Naive thymus-derived CD8-positive, alpha-beta T cell (primary cell): ENCODE results near the gene RBM45. TPM values are rescaled to one million over a fixed set of nuclear protein-coding genes. Genes with fewer than 3 reads are reported as not detected.

ENCODE experiments used
- ATAC-seq, 2 donors: fragments of 150-1000 bp; cut with Tn5 transposase in 1 of 2; sonication (Bioruptor Pico), chemical (Tn5 transposase) in 1 of 2; 1 replicate in 1 of 2; 2 replicates in 1 of 2; pipeline ENCODE4 v1.10.0; 2021; ENCODE audit warnings: mild to moderate bottlenecking in 2 of 2, moderate library complexity in 2 of 2
- POLR2A ChIA-PET: fragments of 350-600 bp; sonication (Branson Sonifier 250); formaldehyde crosslinking; loops from one replicate; lab custom pipeline; 2021; ENCODE audit warnings: antibody characterized with exemption; lab: Charles Lee
- DNase-seq, 10 donors: peaks; one replicate each; pipeline versions ENCODE4 v3.0.0 to v3.0.0-alpha.2; 2020 to 2022
- H3K27ac Mint-ChIP-seq, 10 donors: one replicate each; pipeline ENCODE4 v1.8.0; 2020 to 2022; ENCODE audit warnings: mild to moderate bottlenecking in 10 of 10, mixed read lengths in 10 of 10, moderate library complexity in 4 of 10, inconsistent platforms in 1 of 10
- H3K27me3 Mint-ChIP-seq, 5 donors: one replicate each; pipeline ENCODE4 v1.8.0; 2021 to 2022; ENCODE audit warnings: mixed read lengths in 5 of 5
- H3K36me3 Mint-ChIP-seq, 3 donors: one replicate each; pipeline ENCODE4 v1.8.0; 2020 to 2022; ENCODE audit warnings: mixed read lengths in 3 of 3, mild to moderate bottlenecking in 2 of 3, inconsistent platforms in 1 of 3
- H3K4me1 Mint-ChIP-seq, 4 donors: one replicate each; pipeline ENCODE4 v1.8.0; 2021 to 2022; ENCODE audit warnings: mixed read lengths in 4 of 4
- H3K4me3 Mint-ChIP-seq, 10 donors: one replicate each; pipeline ENCODE4 v1.8.0; 2020 to 2022; ENCODE audit warnings: mild to moderate bottlenecking in 10 of 10, mixed read lengths in 10 of 10, moderate library complexity in 6 of 10, inconsistent platforms in 1 of 10
- H3K9me3 Mint-ChIP-seq, 9 donors: one replicate each; pipeline ENCODE4 v1.8.0; 2020 to 2022; ENCODE audit warnings: mixed read lengths in 9 of 9, mild to moderate bottlenecking in 3 of 9, inconsistent platforms in 1 of 9, moderate library complexity in 1 of 9
- polyA plus RNA-seq, 3 donors: library from polyadenylated mRNA; unstranded; fragments of 300-500 nt; fragmentation: Illumina TruSeq; gene quantifications; one replicate each; pipeline ENCODE4 v1.2.3, GENCODE V29; 2021
- total RNA-seq, 8 experiments: library from RNA in 2 of 8; stranded (reverse) in 2 of 8; gene quantifications; one replicate each; pipeline ENCODE4 v1.2.3 and lab custom pipeline; 2021 to 2026

Gene RBM45
- total RNA-seq: 10 to 100 TPM; 16.6 to 18.4 TPM
- 1 to 10 TPM; 8.8 to 9.9 (median 9.6) TPM for polyA plus RNA-seq
- 11.3 to 26.4 (median 21.5) reads per million in 6 experiments for total RNA-seq (lab: John Stamatoyannopoulos, UW)

DNA sequence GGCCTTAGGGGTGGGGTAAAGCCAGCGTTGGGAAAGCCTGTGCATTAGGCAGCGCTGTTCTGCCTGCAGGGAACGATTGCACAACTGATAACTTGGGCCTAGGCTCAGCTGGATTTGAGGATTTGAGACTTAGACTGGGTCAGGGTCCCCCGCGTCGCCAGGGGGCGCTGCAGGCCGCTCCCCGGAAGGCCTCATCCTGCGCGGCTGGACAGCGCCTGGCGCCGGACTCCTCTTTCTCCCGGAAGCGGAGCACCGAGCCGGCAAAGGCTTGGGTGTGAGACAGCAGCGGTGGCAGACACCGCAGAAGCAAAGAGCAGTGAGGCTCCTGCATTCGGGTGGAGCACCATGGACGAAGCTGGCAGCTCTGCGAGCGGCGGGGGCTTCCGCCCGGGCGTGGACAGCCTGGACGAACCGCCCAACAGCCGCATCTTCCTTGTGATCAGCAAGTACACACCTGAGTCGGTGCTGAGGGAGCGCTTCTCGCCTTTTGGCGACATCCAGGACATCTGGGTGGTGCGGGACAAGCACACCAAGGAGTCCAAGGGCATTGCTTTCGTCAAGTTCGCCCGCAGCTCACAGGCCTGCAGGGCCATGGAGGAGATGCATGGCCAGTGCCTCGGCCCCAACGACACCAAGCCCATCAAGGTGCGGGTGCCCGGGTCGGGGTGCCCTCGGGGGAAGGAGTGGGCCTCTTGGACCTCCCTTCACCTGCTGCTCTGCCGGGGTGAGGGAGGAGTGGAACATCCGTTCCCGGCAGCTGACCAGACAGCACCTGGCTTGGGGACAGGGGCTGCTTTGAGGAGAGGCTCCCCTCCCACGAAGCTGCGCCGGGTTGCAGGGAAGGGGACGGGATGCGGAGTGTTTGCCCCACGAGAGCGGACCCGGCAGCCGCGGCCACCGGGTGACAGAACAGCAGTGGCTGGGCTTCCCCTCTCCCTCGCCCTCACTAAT lies at the start of gene RBM45:
Gene RBM45, plus strand, starts transcription at position 236 of the 951 bp plus-strand sequence. Its CDS starts 110 bp downstream, at position 346.
- Mint-ChIP-seq H3K27me3 (no peaks in the 10 kb centered on the region), H3K4me1 (peaks cover 12 to 42% (median 40%) of the 10 kb centered on the region in 4 donors), H3K27ac (peak within 1 kb of the TSS; percentile 66 to 93 (median 90)), H3K4me3 (peak within 1 kb of the TSS; percentile 89 to 97 (median 94)), H3K9me3 (no peaks in the 10 kb centered on the region), H3K36me3 (peaks cover 0 to 11% (median 0%) of the 10 kb centered on the region in 3 donors)
- DNase-seq (peak; percentile 60 to 88 (median 80)), ATAC-seq (peak; percentile 92)
- POLR2A ChIA-PET: no interaction called here

- Mint-ChIP-seq H3K9me3 (no peaks in the 10 kb centered on the region), H3K27me3 (peaks cover 17 to 24% (median 20%) of the 10 kb centered on the region in 5 donors), H3K36me3 (no peaks in the 10 kb centered on the region), H3K27ac (no peak overlapping the region), H3K4me3 (no peak overlapping the region), H3K4me1 (no peaks in the 10 kb centered on the region)
- no peak for DNase-seq
- no peak for ATAC-seq
- POLR2A ChIA-PET: no interaction called here
Observed at GRCh38 chr2:178066324-178066723, 45.9 kb upstream of the RBM45 start.

GRCh38 chr2:178066890-178067669 lies 45.2 kb upstream of the RBM45 start:
- peaks cover 20 to 28% (median 26%) of the 10 kb centered on the region in 5 donors for H3K27me3 Mint-ChIP-seq
- DNase-seq: no peak
- no peaks in the 10 kb centered on the region for H3K36me3 Mint-ChIP-seq
- H3K4me1 Mint-ChIP-seq: no peaks in the 10 kb centered on the region
- H3K27ac Mint-ChIP-seq: no peak overlapping the region
- ATAC-seq: no peak
- POLR2A ChIA-PET: no interaction called here
- H3K4me3 Mint-ChIP-seq: no peak overlapping the region
- H3K9me3 Mint-ChIP-seq: no peaks in the 10 kb centered on the region

GRCh38 chr2:178068823-178069454 lies 43.3 kb upstream of the RBM45 start:
- Mint-ChIP-seq H3K27ac (peak overlapping the region in 1 of 10 donors; percentile 14), H3K9me3 (no peaks in the 10 kb centered on the region), H3K27me3 (peaks cover 24 to 43% (median 35%) of the 10 kb centered on the region in 5 donors), H3K4me1 (peaks cover 10 to 12% (median 11%) of the 10 kb centered on the region in 4 donors), H3K4me3 (no peak overlapping the region), H3K36me3 (no peaks in the 10 kb centered on the region)
- no peak for ATAC-seq
- POLR2A ChIA-PET: no interaction called here
- DNase-seq: no peak

- DNase-seq (no peak), ATAC-seq (no peak)
- Mint-ChIP-seq H3K4me3 (no peak overlapping the region), H3K4me1 (peaks cover 10 to 12% (median 11%) of the 10 kb centered on the region in 4 donors), H3K9me3 (no peaks in the 10 kb centered on the region), H3K27me3 (peaks cover 27 to 50% (median 41%) of the 10 kb centered on the region in 5 donors), H3K27ac (no peak overlapping the region), H3K36me3 (no peaks in the 10 kb centered on the region)
- POLR2A ChIA-PET: no interaction called here
Observed at GRCh38 chr2:178069551-178069950, 42.7 kb upstream of the RBM45 start.

DNA sequence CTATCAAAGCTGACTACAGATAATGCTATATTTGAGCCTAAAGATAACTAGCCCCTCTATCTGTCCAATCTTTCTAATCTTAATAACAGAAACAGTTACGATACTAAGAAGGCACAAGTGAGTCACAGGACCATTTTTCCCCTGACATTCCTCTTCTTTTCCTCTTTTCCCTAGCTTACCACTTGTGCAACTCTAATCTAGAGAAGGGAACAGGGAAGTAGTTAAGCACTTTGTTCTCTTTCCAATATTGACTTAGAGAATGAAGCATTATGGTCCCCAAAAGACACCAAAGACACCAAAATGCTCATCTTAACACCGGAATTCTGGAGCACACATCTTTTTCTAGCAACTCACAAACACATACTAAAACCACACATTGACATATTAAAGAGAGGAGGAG lies 41.4 kb upstream of the RBM45 start:
- H3K9me3 Mint-ChIP-seq: no peaks in the 10 kb centered on the region
- no peak for DNase-seq
- peak overlapping the region in 1 of 10 donors; percentile 42 for H3K4me3 Mint-ChIP-seq
- no peak overlapping the region for H3K27ac Mint-ChIP-seq
- peaks cover 31 to 55% (median 49%) of the 10 kb centered on the region in 5 donors for H3K27me3 Mint-ChIP-seq
- POLR2A ChIA-PET: no interaction called here
- peaks cover 10 to 12% (median 11%) of the 10 kb centered on the region in 4 donors for H3K4me1 Mint-ChIP-seq
- no peaks in the 10 kb centered on the region for H3K36me3 Mint-ChIP-seq
- no peak for ATAC-seq

DNA sequence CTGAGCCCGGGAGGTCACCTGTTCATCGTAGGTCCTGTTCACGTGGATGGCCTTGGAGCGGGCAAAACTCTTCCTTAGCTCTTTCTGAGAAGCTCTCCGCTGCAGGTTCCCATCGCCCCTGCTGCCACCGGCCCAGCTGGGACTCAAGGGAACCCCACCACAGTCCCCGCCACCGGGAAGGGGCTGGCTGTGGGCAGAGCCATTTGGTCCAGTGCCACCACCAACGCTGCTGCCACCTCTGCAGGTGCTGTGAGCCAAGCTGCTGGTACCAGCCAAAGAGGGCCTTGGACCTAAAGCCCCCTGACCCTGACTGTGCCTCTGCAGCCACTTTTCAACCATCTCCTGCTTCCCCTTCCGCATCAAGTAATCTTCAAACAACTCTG lies 40.2 kb upstream of the RBM45 start:
- Mint-ChIP-seq H3K9me3 (no peaks in the 10 kb centered on the region), H3K27me3 (peaks cover 32 to 56% (median 53%) of the 10 kb centered on the region in 5 donors), H3K27ac (no peak overlapping the region), H3K36me3 (no peaks in the 10 kb centered on the region), H3K4me3 (peak overlapping the region in 3 of 10 donors; percentile 23 to 73 (median 62)), H3K4me1 (peaks cover 10 to 12% (median 11%) of the 10 kb centered on the region in 4 donors)
- no peak for ATAC-seq
- DNase-seq: no peak
- POLR2A ChIA-PET: no interaction called here

DNA sequence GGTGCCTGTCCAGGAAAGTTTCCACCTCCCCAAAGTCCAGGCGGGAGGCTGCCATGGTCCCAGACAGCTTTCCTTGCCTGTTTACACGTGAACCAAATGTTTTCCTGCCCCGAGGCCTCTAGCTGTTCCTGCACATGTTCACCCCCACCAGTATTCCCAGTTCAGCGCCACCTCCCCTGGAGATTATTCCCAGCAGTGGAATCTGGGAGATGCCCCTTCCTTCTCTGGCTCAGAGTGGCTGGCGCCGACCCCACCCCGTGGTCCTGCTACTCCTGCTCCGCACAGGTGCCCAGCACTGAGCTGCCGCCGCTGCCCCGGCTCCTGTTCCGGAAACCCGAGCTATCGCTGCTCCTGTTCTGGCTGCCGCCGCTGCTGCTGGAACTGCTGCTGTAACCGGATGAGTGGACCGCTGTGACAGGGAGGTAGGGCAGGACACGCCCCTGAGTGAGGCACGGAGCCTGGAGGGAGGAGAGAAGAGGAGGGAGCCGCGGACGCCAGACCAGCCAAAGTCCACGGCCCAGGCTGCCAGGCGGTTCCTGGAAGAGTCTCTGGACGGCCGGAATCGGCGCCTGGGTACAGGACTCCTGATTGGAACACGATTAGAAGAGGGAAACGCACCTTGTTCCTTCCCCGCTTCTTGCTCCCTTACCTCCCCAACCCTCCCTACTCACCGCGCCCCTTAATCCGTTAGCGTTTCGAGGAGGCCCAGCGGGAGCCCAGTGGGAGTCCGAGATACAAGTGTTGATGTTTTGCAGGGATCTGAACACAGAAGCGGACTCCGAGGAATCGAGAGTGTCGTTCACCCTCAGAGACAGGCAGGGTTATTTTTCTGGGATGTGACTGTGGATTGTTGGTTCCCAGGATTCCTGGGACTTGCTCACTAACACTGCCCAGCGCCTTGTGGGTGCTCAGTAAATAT lies 39.6 kb upstream of the RBM45 start, which contains the start of gene PDE11A:
Gene PDE11A, minus strand, starts transcription at position 395 of the 919 bp plus-strand sequence. Its CDS starts 340 bp downstream, at position 55.
- Mint-ChIP-seq H3K4me1 (peaks cover 10 to 12% (median 11%) of the 10 kb centered on the region in 4 donors), H3K36me3 (no peaks in the 10 kb centered on the region), H3K27me3 (peaks cover 34 to 63% (median 51%) of the 10 kb centered on the region in 5 donors), H3K9me3 (no peaks in the 10 kb centered on the region), H3K27ac (no peak within 1 kb of the TSS), H3K4me3 (peak within 1 kb of the TSS in 9 of 10 donors; percentile 8 to 73 (median 54))
- POLR2A ChIA-PET: no interaction called here
- DNase-seq (peak in 2 of 10 donors; percentile 11 to 12), ATAC-seq (peak in 1 of 2 donors; percentile 70)

DNA sequence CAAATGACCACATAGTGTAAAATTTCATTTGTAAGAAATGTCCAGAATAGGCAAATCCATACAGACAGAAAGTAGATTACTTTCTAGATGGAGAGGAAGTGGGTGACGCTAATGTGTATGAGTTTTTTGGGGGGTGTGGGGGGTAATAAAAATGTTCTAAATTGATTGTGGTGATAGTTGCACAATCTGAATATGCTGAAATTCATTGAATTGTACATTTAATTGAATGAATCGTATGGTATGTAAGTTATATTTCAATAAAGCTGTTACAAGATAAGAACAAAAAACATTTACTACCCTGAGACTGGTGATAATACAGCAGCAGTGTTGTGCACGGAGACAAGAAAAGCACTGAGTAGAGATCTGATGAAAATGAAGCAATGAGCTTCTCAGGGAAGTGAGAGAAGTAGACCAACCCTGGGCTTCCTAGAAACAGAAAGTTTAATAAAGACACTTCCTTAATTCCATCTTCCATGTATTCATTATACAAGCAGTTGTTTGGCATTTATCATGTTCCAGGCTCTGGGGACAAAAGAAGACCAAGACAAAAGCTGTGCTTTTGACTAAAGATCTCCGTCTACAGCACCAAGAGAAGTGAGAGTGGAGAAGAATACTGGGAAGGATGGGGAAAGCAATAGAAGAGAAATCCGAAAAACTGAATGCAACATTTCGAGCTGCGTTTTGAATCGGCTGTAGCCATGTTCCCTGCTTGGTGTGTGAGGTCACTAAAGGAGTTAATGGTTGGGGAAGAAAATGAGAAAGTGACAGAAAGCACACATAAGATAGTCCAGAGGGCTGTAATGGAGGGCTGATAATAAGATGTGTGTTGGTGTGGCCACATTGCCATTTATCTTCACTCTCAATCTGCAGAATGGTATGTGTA lies 37.9 kb upstream of the RBM45 start:
- Mint-ChIP-seq H3K27me3 (peaks cover 37 to 72% (median 52%) of the 10 kb centered on the region in 5 donors), H3K27ac (no peak overlapping the region), H3K4me1 (peaks cover 10 to 12% (median 11%) of the 10 kb centered on the region in 4 donors), H3K36me3 (no peaks in the 10 kb centered on the region), H3K9me3 (peaks cover 0 to 3% (median 0%) of the 10 kb centered on the region in 9 donors), H3K4me3 (no peak overlapping the region)
- DNase-seq (no peak), ATAC-seq (no peak)
- POLR2A ChIA-PET: no interaction called here

DNA sequence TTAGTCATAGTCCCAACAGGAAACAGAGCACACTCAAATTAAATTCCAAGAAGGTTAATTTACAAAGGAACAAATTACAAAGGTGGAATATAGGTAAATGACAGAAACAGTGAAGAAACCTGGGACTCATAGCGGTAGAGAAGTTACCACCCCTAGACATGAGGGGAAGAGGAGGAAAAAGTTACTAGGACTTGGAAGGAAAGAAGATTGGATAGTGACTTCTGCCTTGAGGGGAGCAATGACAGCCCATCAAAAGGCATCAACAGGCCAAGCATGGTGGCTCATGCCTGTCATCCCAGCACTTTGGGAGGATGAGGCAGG lies 37.3 kb upstream of the RBM45 start:
- Mint-ChIP-seq H3K27ac (no peak overlapping the region), H3K9me3 (peaks cover 0 to 3% (median 0%) of the 10 kb centered on the region in 9 donors), H3K36me3 (no peaks in the 10 kb centered on the region), H3K4me3 (no peak overlapping the region), H3K27me3 (peaks cover 38 to 72% (median 49%) of the 10 kb centered on the region in 5 donors), H3K4me1 (peaks cover 10 to 12% (median 11%) of the 10 kb centered on the region in 4 donors)
- ATAC-seq (no peak), DNase-seq (no peak)
- POLR2A ChIA-PET: no interaction called here

DNA sequence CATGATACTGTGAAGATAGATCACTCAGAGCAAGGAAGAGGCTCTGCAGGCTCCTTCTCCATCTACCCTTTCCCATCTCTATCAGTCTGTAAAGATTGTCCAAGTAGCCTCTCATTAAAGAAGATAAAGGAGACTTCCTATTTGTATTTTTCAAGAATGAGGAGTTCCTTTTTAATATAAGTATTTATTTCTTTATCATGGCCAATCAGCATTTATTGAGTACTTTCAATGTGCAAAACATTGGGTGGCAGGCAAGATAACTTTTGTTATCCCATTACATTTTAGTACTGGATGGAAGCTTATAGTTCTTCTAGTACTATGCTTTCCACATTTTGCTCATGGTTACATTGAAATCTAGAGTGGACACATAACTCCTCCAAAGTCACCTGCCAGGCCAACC lies 36.1 kb upstream of the RBM45 start:
- H3K4me1 Mint-ChIP-seq: peaks cover 10 to 12% (median 11%) of the 10 kb centered on the region in 4 donors
- no peak for ATAC-seq
- H3K27me3 Mint-ChIP-seq: peaks cover 33 to 65% (median 46%) of the 10 kb centered on the region in 5 donors
- H3K27ac Mint-ChIP-seq: no peak overlapping the region
- H3K9me3 Mint-ChIP-seq: peaks cover 0 to 6% (median 0%) of the 10 kb centered on the region in 9 donors
- no peak for DNase-seq
- H3K36me3 Mint-ChIP-seq: no peaks in the 10 kb centered on the region
- H3K4me3 Mint-ChIP-seq: no peak overlapping the region
- POLR2A ChIA-PET: no interaction called here
